Left ventricle myocardium inferior (tissue), 1 donor: Measurements from ENCODE around the gene PDZRN3. TPM values are rescaled to one million over a fixed set of nuclear protein-coding genes. Genes with fewer than 3 reads are reported as not detected.
A peak's percentile ranks its signal among the peaks of the same experiment; 100 is the strongest.
"Not testable (repeated sequence)": the region's sequence is repeated elsewhere in the genome, so short reads cannot be mapped to it uniquely, and the experiment has no call there.

Experiments used
- DNase-seq: peaks from one replicate; pipeline ENCODE4 v3.0.0-alpha.2; 2020
- H3K27ac ChIP-seq: fragments of 200-600 bp; replicated peaks from 2 replicates; pipeline ENCODE4 v1.8.0; 2021
- H3K27me3 ChIP-seq: fragments of 200-600 bp; 2 replicates; pipeline ENCODE4 v1.8.0; 2021; ENCODE audit warnings: low read depth
- H3K36me3 ChIP-seq: fragments of 200-600 bp; 2 replicates; pipeline ENCODE4 v1.8.0; 2021
- H3K4me1 ChIP-seq: fragments of 200-600 bp; 2 replicates; pipeline ENCODE4 v1.8.0; 2021
- H3K4me3 ChIP-seq: fragments of 200-600 bp; 2 replicates; pipeline ENCODE4 v1.8.0; 2021; ENCODE audit warnings: mild to moderate bottlenecking, moderate library complexity
- H3K9me3 ChIP-seq: fragments of 200-600 bp; replicated peaks from 2 replicates; pipeline ENCODE4 v1.8.0; 2021
- intact Hi-C: fragments of 100-400 bp; cut with micrococcal nuclease; formaldehyde crosslinking; loops from one replicate; pipeline ENCODE4 v1.11.0; 2022
- total RNA-seq: library from RNA; stranded (reverse); fragmentation: NEBNext Ultra II Directional; extraction: Animal tissue kit (Norgen Biotek cat#: 25700); gene quantifications from one replicate; pipeline ENCODE4 v1.2.1, GENCODE V29; 2021
- TF ChIP-seq, protein P1 (sequence below): fragments of 200-600 bp; IDR thresholded peaks from 2 replicates; pipeline ENCODE4 v1.8.0; 2021; ENCODE audit warnings: antibody characterized with exemption, mild to moderate bottlenecking, borderline replicate concordance
- donor health status: DM: no; HTN: yes; CAD: no; lungs with severe emphysema.

The PDZRN3 gene
- total RNA-seq, 1 donor from 2014 or later = 114 TPM

- TF ChIP-seq, protein P1, sequence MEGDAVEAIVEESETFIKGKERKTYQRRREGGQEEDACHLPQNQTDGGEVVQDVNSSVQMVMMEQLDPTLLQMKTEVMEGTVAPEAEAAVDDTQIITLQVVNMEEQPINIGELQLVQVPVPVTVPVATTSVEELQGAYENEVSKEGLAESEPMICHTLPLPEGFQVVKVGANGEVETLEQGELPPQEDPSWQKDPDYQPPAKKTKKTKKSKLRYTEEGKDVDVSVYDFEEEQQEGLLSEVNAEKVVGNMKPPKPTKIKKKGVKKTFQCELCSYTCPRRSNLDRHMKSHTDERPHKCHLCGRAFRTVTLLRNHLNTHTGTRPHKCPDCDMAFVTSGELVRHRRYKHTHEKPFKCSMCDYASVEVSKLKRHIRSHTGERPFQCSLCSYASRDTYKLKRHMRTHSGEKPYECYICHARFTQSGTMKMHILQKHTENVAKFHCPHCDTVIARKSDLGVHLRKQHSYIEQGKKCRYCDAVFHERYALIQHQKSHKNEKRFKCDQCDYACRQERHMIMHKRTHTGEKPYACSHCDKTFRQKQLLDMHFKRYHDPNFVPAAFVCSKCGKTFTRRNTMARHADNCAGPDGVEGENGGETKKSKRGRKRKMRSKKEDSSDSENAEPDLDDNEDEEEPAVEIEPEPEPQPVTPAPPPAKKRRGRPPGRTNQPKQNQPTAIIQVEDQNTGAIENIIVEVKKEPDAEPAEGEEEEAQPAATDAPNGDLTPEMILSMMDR = no peak
- intact Hi-C loops = no loop called here
Observed at GRCh38 chr3:73465926-73466325, 158.8 kb downstream of the PDZRN3 start.

GRCh38 chr3:73464126-73464525 lies 160.6 kb downstream of the PDZRN3 start:
- DNase-seq, H3K9me3 ChIP-seq, intact Hi-C loops, H3K27ac ChIP-seq, H3K36me3 ChIP-seq, H3K4me3 ChIP-seq, H3K27me3 ChIP-seq: not testable (repeated sequence)
- H3K4me1 ChIP-seq = peaks cover 57% of the 10 kb centered on the region

More at GRCh38 chr3:73465926-73466325, 158.8 kb downstream of the PDZRN3 start:
- no peak overlapping the region for H3K4me3 ChIP-seq
- H3K27me3 ChIP-seq = no peaks in the 10 kb centered on the region
- H3K9me3 ChIP-seq = no peaks in the 10 kb centered on the region
- no peaks in the 10 kb centered on the region for H3K36me3 ChIP-seq
- peaks cover 62% of the 10 kb centered on the region for H3K4me1 ChIP-seq
- DNase-seq = no peak
- no peak overlapping the region for H3K27ac ChIP-seq

GRCh38 chr3:73461547-73461946 lies 163.2 kb downstream of the PDZRN3 start:
- TF ChIP-seq, protein P1 = no peak
- Histone ChIP-seq H3K27ac (peak overlapping the region; percentile 7), H3K36me3 (no peaks in the 10 kb centered on the region), H3K27me3 (no peaks in the 10 kb centered on the region), H3K9me3 (no peaks in the 10 kb centered on the region), H3K4me1 (peaks cover 34% of the 10 kb centered on the region), H3K4me3 (no peak overlapping the region)
- peak; percentile 42 for DNase-seq
- intact Hi-C loops = no loop called here

DNA sequence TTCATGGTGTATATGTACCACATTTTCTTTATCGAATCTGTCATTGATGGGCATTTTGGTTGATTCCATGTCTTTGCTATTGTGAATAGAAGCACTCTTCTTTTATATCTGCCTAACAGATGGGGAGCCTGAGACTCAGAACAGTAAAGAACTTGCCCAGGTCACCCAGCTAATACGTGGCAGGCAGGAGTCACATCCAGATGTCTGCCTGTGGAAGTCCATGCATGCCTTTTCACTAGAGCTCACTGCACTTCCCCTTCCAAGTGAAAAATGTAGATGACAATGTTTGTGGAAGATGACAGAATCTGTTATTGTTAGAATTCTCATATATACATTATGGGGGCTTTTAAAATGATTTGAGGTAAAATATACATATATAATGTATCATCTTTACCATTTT lies 165.0 kb downstream of the PDZRN3 start:
- Histone ChIP-seq H3K27me3 (no peaks in the 10 kb centered on the region), H3K27ac (no peak overlapping the region), H3K4me1 (peaks cover 45% of the 10 kb centered on the region), H3K4me3 (no peak overlapping the region), H3K9me3 (no peaks in the 10 kb centered on the region), H3K36me3 (no peaks in the 10 kb centered on the region)
- no peak for DNase-seq
- intact Hi-C loops = no loop called here
- TF ChIP-seq, protein P1 = no peak

- TF ChIP-seq, protein P1 = no peak
- no peaks in the 10 kb centered on the region for H3K27me3 ChIP-seq
- intact Hi-C loops = loop anchor here (2.0 kb wide), 1 partner anchor 49 kb away; no protein-coding TSS in a partner anchor
- no peaks in the 10 kb centered on the region for H3K9me3 ChIP-seq
- H3K4me3 ChIP-seq = no peak overlapping the region
- peaks cover 58% of the 10 kb centered on the region for H3K4me1 ChIP-seq
- no peak for DNase-seq
- no peaks in the 10 kb centered on the region for H3K36me3 ChIP-seq
- no peak overlapping the region for H3K27ac ChIP-seq
Observed at GRCh38 chr3:73453666-73454065, 171.1 kb downstream of the PDZRN3 start.

- intact Hi-C loops = no loop called here
- peaks cover 67% of the 10 kb centered on the region for H3K4me1 ChIP-seq
- no peak overlapping the region for H3K4me3 ChIP-seq
- H3K27me3 ChIP-seq = no peaks in the 10 kb centered on the region
- TF ChIP-seq, protein P1 = no peak
- DNase-seq = no peak
- H3K27ac ChIP-seq = no peak overlapping the region
- no peaks in the 10 kb centered on the region for H3K9me3 ChIP-seq
- no peaks in the 10 kb centered on the region for H3K36me3 ChIP-seq
Observed at GRCh38 chr3:73452729-73453128, 172.0 kb downstream of the PDZRN3 start.
